Measurements from ENCODE around the gene GRIP1. TPM values are rescaled to one million over a fixed set of nuclear protein-coding genes. Genes with fewer than 3 reads are reported as not detected.

GRIP1 gene
- total and polyA plus RNA-seq, 9 donors, result 0.36 to 10.1 (median 3.9) TPM

DNA sequence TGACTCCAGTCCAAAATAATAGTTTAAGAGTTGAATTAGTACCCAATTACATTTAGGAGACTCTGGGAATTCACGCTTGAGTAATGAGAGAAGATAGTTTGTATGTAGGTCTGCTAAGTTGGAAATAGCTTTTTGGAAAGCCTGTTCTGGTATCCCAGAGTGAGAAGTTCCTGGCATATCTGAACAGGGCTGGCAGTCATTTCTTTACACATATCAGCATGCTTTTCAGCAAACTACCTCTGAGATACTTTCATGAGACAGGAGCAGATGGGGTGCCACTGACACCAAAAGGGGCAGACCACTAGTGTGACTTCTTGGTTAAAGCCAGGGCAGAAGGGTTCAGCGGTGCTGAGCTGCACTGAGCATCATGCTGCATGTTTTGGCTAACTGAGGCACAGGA lies 45.1 kb upstream of the GRIP1 start:
- H3K4me3 ChIP-seq, result no peak overlapping the region
- no peaks in the 10 kb centered on the region for H3K36me3 ChIP-seq
- H3K4me1 ChIP-seq (ENCODE audit: insufficient read depth), result no peaks in the 10 kb centered on the region
- 95% methylated on average over 2 of the region's 2 CpGs for WGBS, 3 donors
- H3K27ac ChIP-seq, result no peak overlapping the region
- DNase-seq, result no peak
- no peaks in the 10 kb centered on the region for H3K9me3 ChIP-seq
- H3K27me3 ChIP-seq, result no peaks in the 10 kb centered on the region
- TF ChIP-seq EP300 (IDR thresholded peaks at IDR 0.05), result no peak
- intact Hi-C loops (cut with DNase I), result no loop called here

DNA sequence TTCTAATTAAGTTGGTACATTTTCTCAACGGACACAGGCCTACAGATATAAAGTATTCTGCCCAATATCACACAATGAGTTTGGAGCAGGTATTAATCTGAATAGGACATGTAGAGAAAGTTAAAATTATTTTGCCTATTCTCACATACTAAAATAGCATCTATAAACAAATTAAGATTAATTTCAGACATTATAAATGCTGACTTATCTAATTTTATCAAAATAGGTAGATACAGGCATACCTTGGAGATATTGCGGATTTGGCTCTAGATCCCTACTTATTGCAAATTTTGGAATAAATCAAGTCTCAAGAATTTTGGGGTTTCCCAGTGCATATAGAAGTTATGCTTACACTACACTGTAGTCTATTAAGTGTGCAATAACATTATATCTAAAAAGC lies 41.0 kb upstream of the GRIP1 start:
- Histone ChIP-seq H3K27ac (no peak overlapping the region), H3K4me3 (no peak overlapping the region), H3K27me3 (no peaks in the 10 kb centered on the region), H3K36me3 (no peaks in the 10 kb centered on the region), H3K9me3 (no peaks in the 10 kb centered on the region), H3K4me1 (ENCODE audit: insufficient read depth) (no peaks in the 10 kb centered on the region)
- intact Hi-C loops (cut with DNase I), result no loop called here
- 79 to 81% (median 79%) methylated on average over 2 of the region's 2 CpGs for WGBS, 3 donors
- DNase-seq, result no peak
- TF ChIP-seq, protein P1, sequence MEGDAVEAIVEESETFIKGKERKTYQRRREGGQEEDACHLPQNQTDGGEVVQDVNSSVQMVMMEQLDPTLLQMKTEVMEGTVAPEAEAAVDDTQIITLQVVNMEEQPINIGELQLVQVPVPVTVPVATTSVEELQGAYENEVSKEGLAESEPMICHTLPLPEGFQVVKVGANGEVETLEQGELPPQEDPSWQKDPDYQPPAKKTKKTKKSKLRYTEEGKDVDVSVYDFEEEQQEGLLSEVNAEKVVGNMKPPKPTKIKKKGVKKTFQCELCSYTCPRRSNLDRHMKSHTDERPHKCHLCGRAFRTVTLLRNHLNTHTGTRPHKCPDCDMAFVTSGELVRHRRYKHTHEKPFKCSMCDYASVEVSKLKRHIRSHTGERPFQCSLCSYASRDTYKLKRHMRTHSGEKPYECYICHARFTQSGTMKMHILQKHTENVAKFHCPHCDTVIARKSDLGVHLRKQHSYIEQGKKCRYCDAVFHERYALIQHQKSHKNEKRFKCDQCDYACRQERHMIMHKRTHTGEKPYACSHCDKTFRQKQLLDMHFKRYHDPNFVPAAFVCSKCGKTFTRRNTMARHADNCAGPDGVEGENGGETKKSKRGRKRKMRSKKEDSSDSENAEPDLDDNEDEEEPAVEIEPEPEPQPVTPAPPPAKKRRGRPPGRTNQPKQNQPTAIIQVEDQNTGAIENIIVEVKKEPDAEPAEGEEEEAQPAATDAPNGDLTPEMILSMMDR (IDR thresholded peaks at IDR 0.05), result no peak
- no peak for TF ChIP-seq POLR2A (IDR thresholded peaks at IDR 0.05)
- no peak for TF ChIP-seq EP300 (IDR thresholded peaks at IDR 0.05)

DNA sequence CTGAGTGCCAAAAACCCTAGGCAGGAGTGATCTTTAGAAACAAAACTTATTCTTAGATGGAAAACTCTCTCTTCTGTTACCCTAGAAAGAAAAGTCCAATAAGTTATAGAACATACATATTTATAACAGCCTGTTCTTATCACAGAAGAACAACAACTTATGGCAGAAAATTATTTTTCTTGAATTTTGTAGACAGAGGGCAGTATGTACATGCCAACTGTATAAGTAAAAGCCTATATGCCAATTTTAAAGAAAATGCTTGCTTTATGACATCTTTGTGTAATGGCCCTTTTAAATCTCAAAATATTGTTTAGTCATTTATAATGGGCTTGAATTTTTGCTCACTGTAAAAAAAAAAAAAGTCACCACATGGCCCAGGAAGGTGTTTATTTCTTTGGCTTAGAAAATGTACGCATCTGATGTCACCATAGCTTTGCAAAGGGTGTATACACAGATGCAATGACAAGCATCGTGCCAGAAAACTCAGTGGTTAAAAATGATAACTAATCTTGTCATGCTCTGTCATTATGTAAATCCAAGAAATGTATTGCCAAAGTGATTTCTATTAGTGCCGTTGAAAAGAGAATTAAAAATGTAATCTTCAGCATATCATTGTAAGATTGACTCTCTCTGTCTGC lies 38.3 kb upstream of the GRIP1 start:
- no peaks in the 10 kb centered on the region for H3K4me1 ChIP-seq (ENCODE audit: insufficient read depth)
- no peak overlapping the region for H3K4me3 ChIP-seq
- intact Hi-C loops (cut with DNase I), result no loop called here
- 78 to 87% (median 82%) methylated on average over 3 of the region's 3 CpGs for WGBS, 3 donors
- no peak for DNase-seq
- no peaks in the 10 kb centered on the region for H3K36me3 ChIP-seq
- no peak overlapping the region for H3K27ac ChIP-seq
- H3K27me3 ChIP-seq, result no peaks in the 10 kb centered on the region
- no peaks in the 10 kb centered on the region for H3K9me3 ChIP-seq
- TF ChIP-seq, protein P1 (IDR thresholded peaks at IDR 0.05), result no peak
- no peak for TF ChIP-seq POLR2A (IDR thresholded peaks at IDR 0.05)
- no peak for TF ChIP-seq EP300 (IDR thresholded peaks at IDR 0.05)

DNA sequence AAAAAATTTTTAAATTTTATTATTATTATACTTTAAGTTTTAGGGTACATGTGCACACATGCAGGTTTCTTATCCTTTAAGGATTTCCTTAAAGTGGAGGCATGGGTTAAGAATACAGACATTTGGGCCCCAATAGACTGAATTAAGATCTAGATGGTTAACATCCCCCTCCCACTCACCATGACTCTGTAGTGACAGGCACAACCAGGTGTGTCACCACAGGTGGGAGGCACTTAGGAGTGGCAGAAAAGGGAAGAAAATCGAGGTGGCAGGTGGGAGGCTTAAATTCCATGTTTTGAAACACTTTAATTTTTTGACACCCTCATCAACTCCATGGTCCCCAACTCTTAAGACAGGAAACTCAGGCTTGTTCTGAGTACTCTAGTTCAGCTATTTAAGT lies 37.6 kb upstream of the GRIP1 start:
- Histone ChIP-seq H3K27ac (no peak overlapping the region), H3K4me3 (no peak overlapping the region), H3K9me3 (no peaks in the 10 kb centered on the region), H3K27me3 (no peaks in the 10 kb centered on the region), H3K4me1 (ENCODE audit: insufficient read depth) (no peaks in the 10 kb centered on the region), H3K36me3 (no peaks in the 10 kb centered on the region)
- intact Hi-C loops (cut with DNase I), result no loop called here
- no peak for DNase-seq
- 46 to 56% (median 53%) methylated on average over 1 of the region's 1 CpG for WGBS, 3 donors
- TF ChIP-seq, protein P1 (IDR thresholded peaks at IDR 0.05), result no peak
- TF ChIP-seq POLR2A (IDR thresholded peaks at IDR 0.05) (no peak), EP300 (IDR thresholded peaks at IDR 0.05) (no peak)

DNA sequence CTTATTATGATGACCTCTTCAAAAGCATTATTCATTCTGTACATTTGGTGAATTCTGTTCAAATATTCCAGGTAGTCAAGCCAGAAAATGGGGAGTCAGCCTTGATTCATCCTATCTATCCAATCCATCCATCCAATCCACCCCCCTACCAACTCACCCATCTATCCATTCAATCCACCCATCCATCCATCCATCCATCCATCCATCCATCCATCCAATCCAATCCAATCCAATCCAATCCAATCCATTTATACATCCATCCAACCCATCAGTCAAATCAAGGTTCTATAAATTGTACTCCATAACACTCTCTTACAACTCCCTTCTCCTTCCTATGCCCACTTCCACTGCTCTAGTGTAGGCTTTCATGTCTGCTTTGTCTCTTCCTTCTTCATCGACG lies 35.8 kb upstream of the GRIP1 start:
- H3K36me3 ChIP-seq, result no peaks in the 10 kb centered on the region
- no peaks in the 10 kb centered on the region for H3K4me1 ChIP-seq (ENCODE audit: insufficient read depth)
- no peak overlapping the region for H3K27ac ChIP-seq
- TF ChIP-seq, protein P1 (IDR thresholded peaks at IDR 0.05), result no peak
- no peak for TF ChIP-seq EP300 (IDR thresholded peaks at IDR 0.05)
- no peak for TF ChIP-seq POLR2A (IDR thresholded peaks at IDR 0.05)
- intact Hi-C loops (cut with DNase I), result no loop called here
- no peak overlapping the region for H3K4me3 ChIP-seq
- H3K27me3 ChIP-seq, result no peaks in the 10 kb centered on the region
- DNase-seq, result no peak
- no peaks in the 10 kb centered on the region for H3K9me3 ChIP-seq
- 93 to 99% (median 98%) methylated on average over 2 of the region's 2 CpGs for WGBS, 3 donors

All from ovary (tissue), 9 donors.